Caco-2 (cell line): ENCODE measurements around the gene CRB1. TPM values are rescaled to one million over a fixed set of nuclear protein-coding genes. Genes with fewer than 3 reads are reported as not detected.

Experiments used
- BruUV-seq: library from RNA; stranded (reverse); fragments of 400-500 nt; replicated peaks from 2 replicates; lab custom pipeline; 2021; lab: Mats Ljungman, UMichigan
- CTCF ChIA-PET: fragments of 300-600 bp; sonication (Branson Sonifier 250); formaldehyde crosslinking; loops from one replicate; lab custom pipeline; 2022; ENCODE audit warnings: antibody characterized with exemption; lab: Charles Lee
- POLR2A ChIA-PET: fragments of 300-600 bp; sonication (Branson Sonifier 250); formaldehyde crosslinking; loops from one replicate; lab custom pipeline; 2022; ENCODE audit warnings: antibody characterized with exemption; lab: Charles Lee
- DNase-seq, 2 experiments: peaks; one replicate each; pipeline versions ENCODE4 v3.0.0 to v3.0.0-alpha.2; 2020 to 2022
- H3K27me3 ChIP-seq: replicated peaks from 2 replicates; pipeline ENCODE4 v1.6.0; 2011; ENCODE audit warnings: low read length; ENCODE audit not compliant: control insufficient read depth, insufficient read depth
- H3K36me3 ChIP-seq: 2 replicates; pipeline ENCODE4 v1.5.1; 2011; ENCODE audit warnings: low read length; ENCODE audit not compliant: control insufficient read depth, insufficient read depth
- H3K4me1 ChIP-seq: fragments of 250-450 bp; sonication (Bioruptor Pico); 2 replicates; pipeline ENCODE4 v1.5.1; 2020; ENCODE audit warnings: mild to moderate bottlenecking
- H3K4me3 ChIP-seq: 2 replicates; pipeline ENCODE4 v1.5.1; 2011; ENCODE audit warnings: low read depth, mild to moderate bottlenecking, control low read depth, low read length
- H3K9me3 ChIP-seq: fragments of 250-450 bp; sonication (Bioruptor Pico); 2 replicates; pipeline ENCODE4 v1.5.1; 2020; ENCODE audit warnings: mild to moderate bottlenecking, moderate library complexity
- H3K27ac Mint-ChIP-seq: one replicate; pipeline ENCODE4 v1.8.0; 2022; ENCODE audit warnings: mixed read lengths; ENCODE audit not compliant: unreplicated experiment
- H3K27me3 Mint-ChIP-seq: one replicate; pipeline ENCODE4 v1.8.0; 2022; ENCODE audit warnings: mixed read lengths; ENCODE audit not compliant: insufficient read depth, unreplicated experiment
- H3K36me3 Mint-ChIP-seq: one replicate; pipeline ENCODE4 v1.8.0; 2022; ENCODE audit warnings: mild to moderate bottlenecking, mixed read lengths; ENCODE audit not compliant: insufficient read depth, unreplicated experiment
- H3K4me1 Mint-ChIP-seq: one replicate; pipeline ENCODE4 v1.8.0; 2022; ENCODE audit warnings: low read depth, mixed read lengths; ENCODE audit not compliant: unreplicated experiment
- H3K4me3 Mint-ChIP-seq: one replicate; pipeline ENCODE4 v1.8.0; 2022; ENCODE audit warnings: mild to moderate bottlenecking, moderate library complexity, mixed read lengths; ENCODE audit not compliant: unreplicated experiment
- H3K9me3 Mint-ChIP-seq: one replicate; pipeline ENCODE4 v1.8.0; 2022; ENCODE audit warnings: mixed read lengths; ENCODE audit not compliant: unreplicated experiment
- CTCF ChIP-seq, 2 experiments: fragments of 200-600 bp in 1 of 2; IDR thresholded peaks; 1 replicate in 1 of 2; 2 replicates in 1 of 2; pipeline versions ENCODE4 v1.5.1 to v1.8.0; 2011 to 2022; ENCODE audit warnings: antibody characterized with exemption in 1 of 2, control low read depth in 1 of 2, inconsistent platforms in 1 of 2, low read depth in 1 of 2, low read length in 1 of 2, mild to moderate bottlenecking in 1 of 2, moderate library complexity in 1 of 2; ENCODE audit not compliant: insufficient read depth in 1 of 2, severe bottlenecking in 1 of 2, unreplicated experiment in 1 of 2
- intact Hi-C: fragments of 100-400 bp; cut with micrococcal nuclease; formaldehyde crosslinking; loops from one replicate; pipeline ENCODE4 v1.10.0; 2022; ENCODE audit not compliant: unreplicated experiment
- total RNA-seq: library from RNA; stranded (reverse); gene quantifications from 2 replicates; pipeline ENCODE4 v1.2.3, GENCODE V29; 2022

CRB1 gene
- total RNA-seq, 1 experiment from 2014 or later = not detected

DNA sequence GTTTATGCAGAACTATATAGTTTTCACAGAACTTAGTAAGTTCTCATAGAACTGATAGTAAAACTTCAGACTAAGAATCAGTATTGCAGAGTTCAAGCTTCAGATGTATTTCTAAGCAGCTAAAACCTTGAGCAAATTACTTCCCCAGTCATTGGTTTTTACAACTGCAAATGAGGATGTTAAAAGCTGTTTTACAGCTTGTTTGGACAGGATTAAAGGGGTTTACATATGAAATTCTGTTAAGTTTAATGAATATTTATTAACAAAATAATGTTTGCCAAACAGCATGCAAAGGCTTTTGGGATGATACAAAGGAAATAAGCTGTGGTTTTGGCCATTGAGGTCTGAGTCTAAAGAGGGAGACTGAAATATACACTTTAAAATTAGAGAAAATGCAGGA, 39.1 kb downstream of the CRB1 start:
- H3K4me3 ChIP-seq = no peak overlapping the region
- H3K4me1 Mint-ChIP-seq = peaks cover 7% of the 10 kb centered on the region
- H3K27me3 Mint-ChIP-seq = no peaks in the 10 kb centered on the region
- TF ChIP-seq CTCF (IDR thresholded peaks at IDR 0.05; ENCODE audit: insufficient read depth in 1 of 2, low read depth in 1 of 2, low read length in 1 of 2, severe bottlenecking in 1 of 2, unreplicated experiment in 1 of 2) = no peak
- peaks cover 4% of the 10 kb centered on the region; the same call in 1 of the 2 replicates for H3K4me1 ChIP-seq
- H3K27ac Mint-ChIP-seq = no peak overlapping the region
- no TSS peak for BruUV-seq
- no peaks in the 10 kb centered on the region for H3K36me3 Mint-ChIP-seq
- intact Hi-C loops = no loop called here
- no peaks in the 10 kb centered on the region for H3K9me3 ChIP-seq
- no peak overlapping the region for H3K4me3 Mint-ChIP-seq
- no peaks in the 10 kb centered on the region for H3K9me3 Mint-ChIP-seq
- no peak for DNase-seq
- no peaks in the 10 kb centered on the region for H3K36me3 ChIP-seq
- POLR2A ChIA-PET = no interaction called here
- no peaks in the 10 kb centered on the region for H3K27me3 ChIP-seq
- CTCF ChIA-PET = no interaction called here

- Mint-ChIP-seq H3K27ac (no peak overlapping the region), H3K4me3 (no peak overlapping the region), H3K36me3 (no peaks in the 10 kb centered on the region), H3K27me3 (no peaks in the 10 kb centered on the region), H3K9me3 (no peaks in the 10 kb centered on the region), H3K4me1 (peaks cover 7% of the 10 kb centered on the region)
- DNase-seq = no peak
- BruUV-seq = no TSS peak
- H3K27me3 ChIP-seq = no peaks in the 10 kb centered on the region
- CTCF ChIA-PET = no interaction called here
- intact Hi-C loops = no loop called here
- H3K9me3 ChIP-seq = no peaks in the 10 kb centered on the region
- POLR2A ChIA-PET = no interaction called here
- H3K4me1 ChIP-seq = peaks cover 5% of the 10 kb centered on the region; the same call in 1 of the 2 replicates
- H3K36me3 ChIP-seq = no peaks in the 10 kb centered on the region
- TF ChIP-seq CTCF (IDR thresholded peaks at IDR 0.05; ENCODE audit: insufficient read depth in 1 of 2, low read depth in 1 of 2, low read length in 1 of 2, severe bottlenecking in 1 of 2, unreplicated experiment in 1 of 2) = no peak
- H3K4me3 ChIP-seq = no peak overlapping the region
Observed at GRCh38 chr1:197307551-197307950, 39.5 kb downstream of the CRB1 start.

GRCh38 chr1:197311081-197311480, 43.0 kb downstream of the CRB1 start:
- intact Hi-C loops = no loop called here
- Mint-ChIP-seq H3K36me3 (no peaks in the 10 kb centered on the region), H3K9me3 (no peaks in the 10 kb centered on the region), H3K27me3 (no peaks in the 10 kb centered on the region), H3K4me1 (peaks cover 24% of the 10 kb centered on the region), H3K27ac (no peak overlapping the region), H3K4me3 (no peak overlapping the region)
- H3K4me1 ChIP-seq = peaks cover 21% of the 10 kb centered on the region
- H3K9me3 ChIP-seq = no peaks in the 10 kb centered on the region
- no peak for DNase-seq
- no peak for TF ChIP-seq CTCF (IDR thresholded peaks at IDR 0.05; ENCODE audit: insufficient read depth in 1 of 2, low read depth in 1 of 2, low read length in 1 of 2, severe bottlenecking in 1 of 2, unreplicated experiment in 1 of 2)
- ChIA-PET CTCF (no interaction called here), POLR2A (no interaction called here)
- H3K36me3 ChIP-seq = no peaks in the 10 kb centered on the region
- no peaks in the 10 kb centered on the region for H3K27me3 ChIP-seq
- BruUV-seq = no TSS peak
- H3K4me3 ChIP-seq = no peak overlapping the region
